WTC11 (cell line): ENCODE measurements around the gene KAT6B. TPM values are rescaled to one million over a fixed set of nuclear protein-coding genes. Genes with fewer than 3 reads are reported as not detected.
A peak's percentile ranks its signal among the peaks of the same experiment; 100 is the strongest.

Experiments used
- ATAC-seq: fragments of 200-7000 bp; cut with Tn5 transposase; 2 replicates; pipeline ENCODE4 v1.10.0; 2021; ENCODE audit warnings: mild to moderate bottlenecking, moderate library complexity
- CTCF ChIA-PET: fragments of 300-600 bp; sonication (Branson Sonifier 250); formaldehyde crosslinking; loops from one replicate; lab custom pipeline; 2021; ENCODE audit warnings: antibody characterized with exemption; lab: Charles Lee
- POLR2A ChIA-PET: fragments of 350-600 bp; sonication (Branson Sonifier 250); formaldehyde crosslinking; loops from one replicate; lab custom pipeline; 2021; ENCODE audit warnings: antibody characterized with exemption; lab: Charles Lee
- DNase-seq: peaks from one replicate; pipeline ENCODE4 v3.0.0; 2021; ENCODE audit warnings: low spot score
- H3K27ac Mint-ChIP-seq: 2 replicates; pipeline ENCODE4 v1.8.0; 2021; ENCODE audit warnings: mixed read lengths
- H3K27me3 Mint-ChIP-seq: 2 replicates; pipeline ENCODE4 v1.8.0; 2021; ENCODE audit warnings: low read depth, mild to moderate bottlenecking, moderate library complexity, mixed read lengths
- H3K36me3 Mint-ChIP-seq: 2 replicates; pipeline ENCODE4 v1.8.0; 2021; ENCODE audit warnings: mixed read lengths
- H3K4me1 Mint-ChIP-seq: 2 replicates; pipeline ENCODE4 v1.8.0; 2022; ENCODE audit warnings: mixed read lengths
- H3K4me3 Mint-ChIP-seq: 2 replicates; pipeline ENCODE4 v1.8.0; 2021; ENCODE audit warnings: mild to moderate bottlenecking, moderate library complexity, mixed read lengths
- H3K9me3 Mint-ChIP-seq: 2 replicates; pipeline ENCODE4 v1.8.0; 2021; ENCODE audit warnings: mixed read lengths
- CBFB ChIP-seq: sonication (generic); formaldehyde crosslinking; IDR thresholded peaks from 2 replicates; pipeline ENCODE4 v1.8.1; 2022; ENCODE audit warnings: mild to moderate bottlenecking, low read depth, missing genetic modification reagents
- CREB1 ChIP-seq: sonication (generic); formaldehyde crosslinking; IDR thresholded peaks from 2 replicates; pipeline ENCODE4 v1.8.0; 2023; ENCODE audit warnings: mild to moderate bottlenecking, missing genetic modification reagents
- E2F5 ChIP-seq: sonication (generic); formaldehyde crosslinking; IDR thresholded peaks from 2 replicates; pipeline ENCODE4 v1.8.1; 2022; ENCODE audit warnings: mild to moderate bottlenecking, moderate library complexity, missing genetic modification reagents
- EMX1 ChIP-seq: fragments of 250-450 bp; sonication (Bioruptor Pico); IDR thresholded peaks from 2 replicates; pipeline ENCODE4 v1.8.0; 2021; ENCODE audit warnings: mild to moderate bottlenecking
- FOXJ3 ChIP-seq: sonication (generic); formaldehyde crosslinking; IDR thresholded peaks from 2 replicates; pipeline ENCODE4 v1.9.0; 2021; ENCODE audit warnings: missing genetic modification reagents, mild to moderate bottlenecking, borderline replicate concordance
- FOXK1 ChIP-seq: sonication (generic); formaldehyde crosslinking; IDR thresholded peaks from 2 replicates; pipeline ENCODE4 v1.8.0; 2022; ENCODE audit warnings: mild to moderate bottlenecking, moderate library complexity, missing genetic modification reagents
- GABPB1 ChIP-seq: sonication (generic); formaldehyde crosslinking; IDR thresholded peaks from 2 replicates; pipeline ENCODE4 v1.8.1; 2023; ENCODE audit warnings: mild to moderate bottlenecking, missing genetic modification reagents
- GRHL2 ChIP-seq: fragments of 250-450 bp; sonication (Bioruptor Pico); IDR thresholded peaks from 2 replicates; pipeline ENCODE4 v1.8.0; 2022; ENCODE audit warnings: mild to moderate bottlenecking, moderate library complexity; ENCODE audit not compliant: insufficient replicate concordance, severe bottlenecking
- IRF2 ChIP-seq: sonication (generic); formaldehyde crosslinking; IDR thresholded peaks from 2 replicates; pipeline ENCODE4 v1.8.0; 2022; ENCODE audit warnings: low read depth, missing genetic modification reagents, borderline replicate concordance
- KAT7 ChIP-seq: sonication (generic); formaldehyde crosslinking; IDR thresholded peaks from 2 replicates; pipeline ENCODE4 v1.8.1; 2023; ENCODE audit warnings: missing genetic modification reagents, mild to moderate bottlenecking, borderline replicate concordance
- SOX15 ChIP-seq: fragments of 250-450 bp; sonication (Bioruptor Pico); IDR thresholded peaks from 2 replicates; pipeline ENCODE4 v1.9.0; 2021; ENCODE audit warnings: mild to moderate bottlenecking
- SP1 ChIP-seq: sonication (generic); formaldehyde crosslinking; conservative IDR thresholded peaks from 2 replicates; pipeline ENCODE4 v1.8.1; 2022; ENCODE audit warnings: missing genetic modification reagents
- STAT6 ChIP-seq: sonication (generic); formaldehyde crosslinking; conservative IDR thresholded peaks from 2 replicates; pipeline ENCODE4 v1.8.1; 2023; ENCODE audit warnings: mild to moderate bottlenecking, low read depth, missing genetic modification reagents, moderate library complexity
- TEAD4 ChIP-seq: sonication (generic); formaldehyde crosslinking; IDR thresholded peaks from 2 replicates; pipeline ENCODE4 v1.8.0; 2022; ENCODE audit warnings: mild to moderate bottlenecking, missing genetic modification reagents
- ZNF232 ChIP-seq: sonication (generic); formaldehyde crosslinking; IDR thresholded peaks from 2 replicates; pipeline ENCODE4 v1.8.0; 2022; ENCODE audit warnings: mild to moderate bottlenecking, missing genetic modification reagents
- ZNF263 ChIP-seq: sonication (generic); formaldehyde crosslinking; IDR thresholded peaks from 2 replicates; pipeline ENCODE4 v1.8.1; 2022; ENCODE audit warnings: low read depth, mild to moderate bottlenecking, moderate library complexity, missing genetic modification reagents
- ZNF281 ChIP-seq: sonication (generic); formaldehyde crosslinking; IDR thresholded peaks from 2 replicates; pipeline ENCODE4 v1.8.0; 2023; ENCODE audit warnings: mild to moderate bottlenecking, missing genetic modification reagents
- ZNF416 ChIP-seq: fragments of 250-450 bp; sonication (Bioruptor Pico); IDR thresholded peaks from 2 replicates; pipeline ENCODE4 v1.9.0; 2021; ENCODE audit warnings: mild to moderate bottlenecking, inconsistent platforms
- ZNF671 ChIP-seq: fragments of 250-450 bp; sonication (Bioruptor Pico); IDR thresholded peaks from 2 replicates; pipeline ENCODE4 v1.8.0; 2021; ENCODE audit warnings: mild to moderate bottlenecking
- total RNA-seq: library from RNA; stranded (reverse); gene quantifications from 3 replicates; pipeline ENCODE4 v1.2.3, GENCODE V29; 2021
- TF ChIP-seq, protein P1 (sequence below): sonication (generic); formaldehyde crosslinking; IDR thresholded peaks from 2 replicates; pipeline ENCODE4 v1.8.1; 2023; ENCODE audit warnings: mild to moderate bottlenecking, missing genetic modification reagents, borderline replicate concordance
- TF ChIP-seq, protein P2 (sequence below): fragments of 250-450 bp; sonication (Bioruptor Pico); IDR thresholded peaks from 2 replicates; pipeline ENCODE4 v1.9.0; 2021; ENCODE audit warnings: mild to moderate bottlenecking, borderline replicate concordance

Gene KAT6B
- total RNA-seq, 1 experiment from 2014 or later, result 18.5 TPM

GRCh38 chr10:74786126-74786525, 40.3 kb upstream of the KAT6B start:
- H3K9me3 Mint-ChIP-seq, result no peaks in the 10 kb centered on the region
- ChIA-PET CTCF (no interaction called here), POLR2A (interaction anchor here (0.6 kb wide), 1 partner anchor 281 kb away, joined by 4 read pairs; no protein-coding TSS in a partner anchor)
- no peaks in the 10 kb centered on the region for H3K36me3 Mint-ChIP-seq
- peaks cover 38% of the 10 kb centered on the region for H3K4me1 Mint-ChIP-seq
- no peak overlapping the region for H3K27ac Mint-ChIP-seq
- DNase-seq, result no peak
- no peaks in the 10 kb centered on the region for H3K27me3 Mint-ChIP-seq
- TF ChIP-seq ZNF281 (CRISPR knock-in tag), result no peak
- TF ChIP-seq, all 79 proteins: peak for 0
- ATAC-seq, result no peak
- H3K4me3 Mint-ChIP-seq, result no peak overlapping the region

DNA sequence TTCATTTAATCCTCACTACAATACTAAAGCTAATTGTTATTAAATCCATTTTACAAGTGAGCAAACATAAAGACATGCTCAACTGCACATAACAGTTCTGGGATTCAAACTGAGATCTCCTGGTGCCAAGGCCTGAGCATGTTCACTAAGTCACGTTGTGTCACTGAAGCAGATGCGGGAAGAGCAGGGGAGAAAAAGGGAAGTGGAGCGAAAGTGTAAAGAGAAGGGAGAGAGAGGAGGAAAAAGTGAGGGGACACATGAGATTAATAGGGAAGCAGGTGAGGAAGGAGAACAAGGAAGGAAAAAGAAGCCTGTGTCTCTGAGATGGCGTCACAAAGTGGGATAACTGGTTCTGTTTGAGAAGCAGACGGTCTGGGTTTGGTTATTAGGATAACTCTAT, 38.9 kb upstream of the KAT6B start:
- no peak for ATAC-seq
- ChIA-PET CTCF (no interaction called here), POLR2A (no interaction called here)
- no peaks in the 10 kb centered on the region for H3K9me3 Mint-ChIP-seq
- peaks cover 29% of the 10 kb centered on the region for H3K4me1 Mint-ChIP-seq
- peak overlapping the region; percentile 60; the same call in 1 of the 2 replicates for H3K27ac Mint-ChIP-seq
- TF ChIP-seq FOXJ3 (no peak), ZNF263 (CRISPR knock-in tag) (no peak), ZNF671 (CRISPR knock-in tag) (no peak), FOXK1 (CRISPR knock-in tag) (no peak), ZNF232 (no peak), CBFB (CRISPR knock-in tag) (no peak), TEAD4 (CRISPR knock-in tag) (no peak), CREB1 (no peak), E2F5 (CRISPR knock-in tag) (no peak), GABPB1 (no peak), STAT6 (CRISPR knock-in tag) (no peak), IRF2 (CRISPR knock-in tag) (no peak), SOX15 (CRISPR knock-in tag) (no peak), KAT7 (CRISPR knock-in tag) (no peak), ZNF416 (CRISPR knock-in tag) (no peak), SP1 (CRISPR knock-in tag) (no peak), GRHL2 (no peak), EMX1 (CRISPR knock-in tag) (no peak)
- TF ChIP-seq, protein P1, sequence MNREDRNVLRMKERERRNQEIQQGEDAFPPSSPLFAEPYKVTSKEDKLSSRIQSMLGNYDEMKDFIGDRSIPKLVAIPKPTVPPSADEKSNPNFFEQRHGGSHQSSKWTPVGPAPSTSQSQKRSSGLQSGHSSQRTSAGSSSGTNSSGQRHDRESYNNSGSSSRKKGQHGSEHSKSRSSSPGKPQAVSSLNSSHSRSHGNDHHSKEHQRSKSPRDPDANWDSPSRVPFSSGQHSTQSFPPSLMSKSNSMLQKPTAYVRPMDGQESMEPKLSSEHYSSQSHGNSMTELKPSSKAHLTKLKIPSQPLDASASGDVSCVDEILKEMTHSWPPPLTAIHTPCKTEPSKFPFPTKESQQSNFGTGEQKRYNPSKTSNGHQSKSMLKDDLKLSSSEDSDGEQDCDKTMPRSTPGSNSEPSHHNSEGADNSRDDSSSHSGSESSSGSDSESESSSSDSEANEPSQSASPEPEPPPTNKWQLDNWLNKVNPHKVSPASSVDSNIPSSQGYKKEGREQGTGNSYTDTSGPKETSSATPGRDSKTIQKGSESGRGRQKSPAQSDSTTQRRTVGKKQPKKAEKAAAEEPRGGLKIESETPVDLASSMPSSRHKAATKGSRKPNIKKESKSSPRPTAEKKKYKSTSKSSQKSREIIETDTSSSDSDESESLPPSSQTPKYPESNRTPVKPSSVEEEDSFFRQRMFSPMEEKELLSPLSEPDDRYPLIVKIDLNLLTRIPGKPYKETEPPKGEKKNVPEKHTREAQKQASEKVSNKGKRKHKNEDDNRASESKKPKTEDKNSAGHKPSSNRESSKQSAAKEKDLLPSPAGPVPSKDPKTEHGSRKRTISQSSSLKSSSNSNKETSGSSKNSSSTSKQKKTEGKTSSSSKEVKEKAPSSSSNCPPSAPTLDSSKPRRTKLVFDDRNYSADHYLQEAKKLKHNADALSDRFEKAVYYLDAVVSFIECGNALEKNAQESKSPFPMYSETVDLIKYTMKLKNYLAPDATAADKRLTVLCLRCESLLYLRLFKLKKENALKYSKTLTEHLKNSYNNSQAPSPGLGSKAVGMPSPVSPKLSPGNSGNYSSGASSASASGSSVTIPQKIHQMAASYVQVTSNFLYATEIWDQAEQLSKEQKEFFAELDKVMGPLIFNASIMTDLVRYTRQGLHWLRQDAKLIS, result no peak
- TF ChIP-seq, protein P2, sequence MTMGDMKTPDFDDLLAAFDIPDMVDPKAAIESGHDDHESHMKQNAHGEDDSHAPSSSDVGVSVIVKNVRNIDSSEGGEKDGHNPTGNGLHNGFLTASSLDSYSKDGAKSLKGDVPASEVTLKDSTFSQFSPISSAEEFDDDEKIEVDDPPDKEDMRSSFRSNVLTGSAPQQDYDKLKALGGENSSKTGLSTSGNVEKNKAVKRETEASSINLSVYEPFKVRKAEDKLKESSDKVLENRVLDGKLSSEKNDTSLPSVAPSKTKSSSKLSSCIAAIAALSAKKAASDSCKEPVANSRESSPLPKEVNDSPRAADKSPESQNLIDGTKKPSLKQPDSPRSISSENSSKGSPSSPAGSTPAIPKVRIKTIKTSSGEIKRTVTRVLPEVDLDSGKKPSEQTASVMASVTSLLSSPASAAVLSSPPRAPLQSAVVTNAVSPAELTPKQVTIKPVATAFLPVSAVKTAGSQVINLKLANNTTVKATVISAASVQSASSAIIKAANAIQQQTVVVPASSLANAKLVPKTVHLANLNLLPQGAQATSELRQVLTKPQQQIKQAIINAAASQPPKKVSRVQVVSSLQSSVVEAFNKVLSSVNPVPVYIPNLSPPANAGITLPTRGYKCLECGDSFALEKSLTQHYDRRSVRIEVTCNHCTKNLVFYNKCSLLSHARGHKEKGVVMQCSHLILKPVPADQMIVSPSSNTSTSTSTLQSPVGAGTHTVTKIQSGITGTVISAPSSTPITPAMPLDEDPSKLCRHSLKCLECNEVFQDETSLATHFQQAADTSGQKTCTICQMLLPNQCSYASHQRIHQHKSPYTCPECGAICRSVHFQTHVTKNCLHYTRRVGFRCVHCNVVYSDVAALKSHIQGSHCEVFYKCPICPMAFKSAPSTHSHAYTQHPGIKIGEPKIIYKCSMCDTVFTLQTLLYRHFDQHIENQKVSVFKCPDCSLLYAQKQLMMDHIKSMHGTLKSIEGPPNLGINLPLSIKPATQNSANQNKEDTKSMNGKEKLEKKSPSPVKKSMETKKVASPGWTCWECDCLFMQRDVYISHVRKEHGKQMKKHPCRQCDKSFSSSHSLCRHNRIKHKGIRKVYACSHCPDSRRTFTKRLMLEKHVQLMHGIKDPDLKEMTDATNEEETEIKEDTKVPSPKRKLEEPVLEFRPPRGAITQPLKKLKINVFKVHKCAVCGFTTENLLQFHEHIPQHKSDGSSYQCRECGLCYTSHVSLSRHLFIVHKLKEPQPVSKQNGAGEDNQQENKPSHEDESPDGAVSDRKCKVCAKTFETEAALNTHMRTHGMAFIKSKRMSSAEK (CRISPR knock-in tag), result no peak
- TF ChIP-seq, all 79 proteins: peak for 0
- no peak overlapping the region for H3K4me3 Mint-ChIP-seq
- H3K27me3 Mint-ChIP-seq, result no peaks in the 10 kb centered on the region
- no peak for DNase-seq
- no peaks in the 10 kb centered on the region for H3K36me3 Mint-ChIP-seq
